K562 (cell line): Measurements from ENCODE around the gene OPN5. TPM values are rescaled to one million over a fixed set of nuclear protein-coding genes. Genes with fewer than 3 reads are reported as not detected.

Source experiments
- BCL6 ChIP-seq: fragments of 250-450 bp; sonication (Bioruptor Pico); IDR thresholded peaks from 2 replicates; pipeline ENCODE4 v1.4.0; 2020
- CREB1 ChIP-seq, 2 experiments: sonication (generic) in 1 of 2; formaldehyde crosslinking in 1 of 2; IDR thresholded peaks; 2 replicates each; pipeline versions ENCODE4 v1.6.1 to v1.8.0; 2012 to 2022; ENCODE audit warnings: inconsistent platforms in 1 of 2, mild to moderate bottlenecking in 1 of 2, missing genetic modification reagents in 1 of 2, moderate library complexity in 1 of 2
- HES1 ChIP-seq: fragments of 450-650 bp; IDR thresholded peaks from 2 replicates; pipeline ENCODE4 v1.6.1; 2016; ENCODE audit warnings: low read depth, mild to moderate bottlenecking, moderate library complexity
- MXD1 ChIP-seq: fragments of 250-450 bp; sonication (Bioruptor Pico); IDR thresholded peaks from 2 replicates; pipeline ENCODE4 v1.8.0; 2021; ENCODE audit warnings: borderline replicate concordance, mild to moderate bottlenecking, moderate library complexity; ENCODE audit not compliant: poor library complexity, severe bottlenecking
- NFIX ChIP-seq: fragments of 250-450 bp; sonication (Bioruptor Pico); IDR thresholded peaks from 2 replicates; pipeline ENCODE4 v1.4.0; 2020; ENCODE audit warnings: low read depth, mild to moderate bottlenecking, moderate library complexity
- RCOR1 ChIP-seq, 2 experiments: IDR thresholded peaks; 2 replicates each; pipeline ENCODE4 v1.6.1; 2012; ENCODE audit warnings: low read depth in 2 of 2, low read length in 2 of 2, borderline replicate concordance in 1 of 2, improper control_type of control experiment in 1 of 2
- ZKSCAN1 ChIP-seq: fragments of 150-350 bp; IDR thresholded peaks from 2 replicates; pipeline ENCODE4 v1.6.1; 2016; ENCODE audit warnings: low read depth, low read length
- ZMIZ1 ChIP-seq, 2 experiments: fragments of 150-350 bp in 1 of 2; IDR thresholded peaks; 2 replicates each; pipeline ENCODE4 v1.6.1; 2012 to 2016; ENCODE audit warnings: low read depth in 2 of 2, low read length in 2 of 2, mild to moderate bottlenecking in 1 of 2, moderate library complexity in 1 of 2
- ZNF184 ChIP-seq: sonication (generic); formaldehyde crosslinking; IDR thresholded peaks from 2 replicates; pipeline ENCODE4 v1.5.0; 2020; ENCODE audit warnings: missing genetic modification reagents
- polyA plus RNA-seq, 8 experiments: library from polyadenylated mRNA; depleted of rRNA in 4 of 8; stranded (reverse) in 5 of 8; unstranded in 3 of 8; fragments of >200 nt; fragmentation: Nextera tagmentation in 2 of 8; fragmentation: Illumina TruSeq in 1 of 8; extraction: Ambion mirVana in 2 of 8; extraction: Trizol in 1 of 8; gene quantifications; 2 replicates each; pipeline versions ENCODE4 v1.2.1 to v1.2.3, GENCODE V29; 2011 to 2014; ENCODE audit warnings: inconsistent platforms in 1 of 8, missing spikeins in 1 of 8
- total RNA-seq, 7 experiments: library from RNA; depleted of rRNA in 6 of 7; stranded (reverse); fragments of >200 nt in 6 of 7; fragmentation: Illumina TruSeq in 2 of 7; extraction: Trizol in 2 of 7; gene quantifications; 2 replicates each; pipeline versions ENCODE4 v1.2.1 to v1.2.3, GENCODE V29; 2011 to 2021; ENCODE audit warnings: low replicate concordance in 1 of 7

The OPN5 gene
- total and polyA plus RNA-seq, 9 of the 15 experiments (the other 6 are each of a cell fraction or from before 2014, with no cell fraction given), result not detected

GRCh38 chr6:47839645-47840044 lies 57.8 kb downstream of the OPN5 start (continued):
- TF ChIP-seq NFIX (CRISPR knock-in tag) (peak; percentile 65; the same call in 1 of the 2 replicates), MXD1 (CRISPR knock-in tag) (no peak), ZNF184 (no peak), CREB1 (IDR thresholded peaks at IDR 0.05) (no peak), CREB1 (CRISPR knock-in tag; IDR thresholded peaks at IDR 0.05) (no peak), HES1 (no peak), RCOR1 (IDR thresholded peaks at IDR 0.05; ENCODE audit: borderline replicate concordance in 1 of 2, low read depth in 2 of 2, low read length in 2 of 2) (no peak), BCL6 (CRISPR knock-in tag) (no peak), ZKSCAN1 (no peak), ZMIZ1 (IDR thresholded peaks at IDR 0.05; ENCODE audit: low read depth in 2 of 2, low read length in 2 of 2) (no peak)
